HEK293 (cell line): ENCODE data around the gene NFE2L2.

Experiments
- BCL11B ChIP-seq: fragments of 450-650 bp; formaldehyde crosslinking; IDR thresholded peaks from 2 replicates; pipeline ENCODE4 v1.5.1; 2016; ENCODE audit warnings: low read depth, missing biosample characterization, missing genetic modification characterization
- CTCF ChIP-seq: fragments of 450-650 bp; formaldehyde crosslinking; IDR thresholded peaks from 2 replicates; pipeline ENCODE4 v1.5.1; 2016; ENCODE audit warnings: missing biosample characterization, missing genetic modification characterization
- GFI1B ChIP-seq: fragments of 450-650 bp; formaldehyde crosslinking; IDR thresholded peaks from 2 replicates; pipeline ENCODE4 v1.5.1; 2016; ENCODE audit warnings: missing biosample characterization, missing genetic modification characterization
- GLI2 ChIP-seq: fragments of 450-650 bp; formaldehyde crosslinking; IDR thresholded peaks from 2 replicates; pipeline ENCODE4; 2017; ENCODE audit warnings: missing biosample characterization, missing genetic modification characterization, low read depth, borderline replicate concordance
- GLI4 ChIP-seq: fragments of 450-650 bp; formaldehyde crosslinking; IDR thresholded peaks from 2 replicates; pipeline ENCODE4 v1.5.1; 2016; ENCODE audit warnings: missing biosample characterization, missing genetic modification characterization
- OVOL3 ChIP-seq: fragments of 450-650 bp; formaldehyde crosslinking; IDR thresholded peaks from 2 replicates; pipeline ENCODE4 v1.5.1; 2016; ENCODE audit warnings: missing biosample characterization, missing genetic modification characterization
- REPIN1 ChIP-seq: fragments of 450-650 bp; formaldehyde crosslinking; IDR thresholded peaks from 2 replicates; pipeline ENCODE4 v1.5.1; 2017; ENCODE audit warnings: missing biosample characterization, missing genetic modification characterization, low read depth
- WT1 ChIP-seq: fragments of 450-650 bp; formaldehyde crosslinking; IDR thresholded peaks from 2 replicates; pipeline ENCODE4 v1.5.1; 2016; ENCODE audit warnings: missing biosample characterization, missing genetic modification characterization
- ZFP41 ChIP-seq: fragments of 450-650 bp; formaldehyde crosslinking; IDR thresholded peaks from 2 replicates; pipeline ENCODE4 v1.5.1; 2016; ENCODE audit warnings: missing biosample characterization, missing genetic modification characterization, borderline replicate concordance
- ZFP69B ChIP-seq: fragments of 450-650 bp; formaldehyde crosslinking; IDR thresholded peaks from 2 replicates; pipeline ENCODE4 v1.5.1; 2016; ENCODE audit warnings: missing biosample characterization, missing genetic modification characterization
- ZNF114 ChIP-seq: fragments of 450-650 bp; formaldehyde crosslinking; IDR thresholded peaks from 2 replicates; pipeline ENCODE4 v1.5.0; 2017; ENCODE audit warnings: missing biosample characterization, missing genetic modification characterization
- ZNF132 ChIP-seq: fragments of 450-650 bp; formaldehyde crosslinking; IDR thresholded peaks from 2 replicates; pipeline ENCODE4 v1.5.1; 2017; ENCODE audit warnings: missing biosample characterization, missing genetic modification characterization, borderline replicate concordance
- ZNF2 ChIP-seq: fragments of 450-650 bp; formaldehyde crosslinking; IDR thresholded peaks from 2 replicates; pipeline ENCODE4 v1.5.1; 2016; ENCODE audit warnings: missing biosample characterization, missing genetic modification characterization
- ZNF223 ChIP-seq: fragments of 450-650 bp; formaldehyde crosslinking; IDR thresholded peaks from 2 replicates; pipeline ENCODE4 v1.5.1; 2016; ENCODE audit warnings: missing biosample characterization, missing genetic modification characterization
- ZNF561 ChIP-seq: fragments of 450-650 bp; IDR thresholded peaks from 2 replicates; pipeline ENCODE4 v1.5.1; 2018; ENCODE audit warnings: missing biosample characterization, missing genetic modification characterization, borderline replicate concordance
- ZNF571 ChIP-seq: fragments of 450-650 bp; formaldehyde crosslinking; IDR thresholded peaks from 2 replicates; pipeline ENCODE4 v1.5.0; 2017; ENCODE audit warnings: missing biosample characterization, missing genetic modification characterization
- ZNF580 ChIP-seq: fragments of 450-650 bp; formaldehyde crosslinking; IDR thresholded peaks from 2 replicates; pipeline ENCODE4 v1.5.1; 2016; ENCODE audit warnings: missing biosample characterization, missing genetic modification characterization
- ZNF596 ChIP-seq: fragments of 450-650 bp; IDR thresholded peaks from 2 replicates; pipeline ENCODE4 v1.5.0; 2018; ENCODE audit warnings: missing biosample characterization, mild to moderate bottlenecking, missing genetic modification characterization, moderate library complexity
- ZNF600 ChIP-seq: fragments of 450-650 bp; formaldehyde crosslinking; IDR thresholded peaks from 2 replicates; pipeline ENCODE4 v1.5.1; 2016; ENCODE audit warnings: missing biosample characterization, missing genetic modification characterization
- ZNF645 ChIP-seq: fragments of 450-650 bp; formaldehyde crosslinking; IDR thresholded peaks from 2 replicates; pipeline ENCODE4; 2016; ENCODE audit warnings: missing biosample characterization, missing genetic modification characterization
- ZNF677 ChIP-seq: fragments of 450-650 bp; IDR thresholded peaks from 2 replicates; pipeline ENCODE4 v1.5.0; 2018; ENCODE audit warnings: missing biosample characterization, mild to moderate bottlenecking, missing genetic modification characterization, moderate library complexity
- ZNF707 ChIP-seq: fragments of 450-650 bp; formaldehyde crosslinking; IDR thresholded peaks from 2 replicates; pipeline ENCODE4 v1.5.1; 2016; ENCODE audit warnings: missing biosample characterization, missing genetic modification characterization
- ZNF837 ChIP-seq: fragments of 450-650 bp; formaldehyde crosslinking; IDR thresholded peaks from 2 replicates; pipeline ENCODE4 v1.5.1; 2016; ENCODE audit warnings: missing biosample characterization, missing genetic modification characterization
- ZNF843 ChIP-seq: fragments of 450-650 bp; formaldehyde crosslinking; IDR thresholded peaks from 2 replicates; pipeline ENCODE4 v1.5.1; 2016; ENCODE audit warnings: missing biosample characterization, missing genetic modification characterization
- ZSCAN5A ChIP-seq: fragments of 450-650 bp; formaldehyde crosslinking; IDR thresholded peaks from 2 replicates; pipeline ENCODE4 v1.5.1; 2016; ENCODE audit warnings: missing biosample characterization, missing genetic modification characterization

The NFE2L2 gene

GRCh38 chr2:177212891-177213856, 51.4 kb downstream of the NFE2L2 start (continued):
- TF ChIP-seq ZNF837 (tag by site-specific recombination) (no peak), REPIN1 (tag by site-specific recombination) (no peak), ZNF2 (tag by site-specific recombination) (0 out of 2 replicates have a peak, but pooled peaks have one; percentile 32), ZNF645 (tag by site-specific recombination) (no peak), GLI4 (tag by site-specific recombination) (no peak), ZFP41 (tag by site-specific recombination) (no peak), ZNF600 (tag by site-specific recombination) (0 out of 2 replicates have a peak, but pooled peaks have one; percentile 46), OVOL3 (tag by site-specific recombination) (no peak), GFI1B (tag by site-specific recombination) (no peak), ZNF132 (tag by site-specific recombination) (no peak), ZFP69B (peak; percentile 61; the same call in 1 of the 2 replicates), GLI2 (no peak), ZNF707 (no peak), ZNF596 (tag by site-specific recombination) (no peak; the same call in 1 of the 2 replicates), ZNF223 (tag by site-specific recombination) (no peak), WT1 (no peak), BCL11B (tag by site-specific recombination) (no peak), CTCF (tag by site-specific recombination) (no peak; the same call in 1 of the 2 replicates), ZNF843 (tag by site-specific recombination) (no peak), ZNF114 (no peak), ZNF561 (tag by site-specific recombination) (no peak; the same call in 1 of the 2 replicates), ZSCAN5A (tag by site-specific recombination) (no peak), ZNF580 (tag by site-specific recombination) (no peak), ZNF677 (tag by site-specific recombination) (no peak), ZNF571 (tag by site-specific recombination) (no peak)
- TF ChIP-seq, all 188 proteins: peak for 31
